ENCODE results near the gene GDI1. TPM values are rescaled to one million over a fixed set of nuclear protein-coding genes. Genes with fewer than 3 reads are reported as not detected.
"Not testable (repeated sequence)": the region's sequence is repeated elsewhere in the genome, so short reads cannot be mapped to it uniquely, and the experiment has no call there.

The GDI1 gene
- polyA plus RNA-seq (ENCODE audit: insufficient read length): 82.5 TPM

DNA sequence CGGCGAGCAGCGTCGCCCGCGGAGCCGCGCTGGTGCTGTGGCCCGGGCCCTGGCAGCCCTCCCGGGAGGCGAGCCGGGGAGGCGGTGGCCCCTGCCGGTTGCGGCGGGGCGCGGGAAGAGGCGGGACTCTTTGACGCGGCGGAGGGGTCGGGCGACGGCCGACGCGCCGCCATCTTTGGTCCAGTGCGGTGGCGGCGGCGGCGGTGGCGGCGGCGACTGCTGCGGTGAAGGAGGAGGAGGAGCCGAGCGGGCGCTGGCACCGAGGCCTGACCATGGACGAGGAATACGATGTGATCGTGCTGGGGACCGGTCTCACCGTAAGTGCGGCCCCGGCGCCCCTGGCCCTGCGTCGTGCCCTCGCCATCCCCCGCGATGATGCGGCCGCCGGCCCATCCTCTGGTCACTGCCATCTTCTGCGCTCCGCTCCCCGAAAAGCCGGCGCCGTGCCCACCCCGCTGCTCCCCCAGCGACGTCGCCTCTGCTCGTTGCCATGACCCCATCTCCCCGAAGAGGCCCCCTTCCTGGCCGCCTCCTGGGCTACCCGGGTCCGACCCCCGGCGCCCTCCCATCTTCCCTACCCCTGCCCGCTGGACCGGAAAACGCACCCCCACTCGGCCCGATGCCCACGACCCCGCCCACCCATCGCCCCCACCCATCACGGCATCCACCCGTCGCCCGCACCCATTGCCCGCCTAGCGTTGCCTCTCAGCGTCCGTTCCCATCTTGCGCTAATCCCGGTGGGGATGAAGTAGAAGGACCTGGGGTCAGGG, at the start of gene GDI1:
GDI1 (plus strand) TSS at position 172 of the 770 bp plus-strand sequence; CDS start at position 273, 101 bp downstream.
- no peak for DNase-seq (ENCODE audit: low read depth)

DNA sequence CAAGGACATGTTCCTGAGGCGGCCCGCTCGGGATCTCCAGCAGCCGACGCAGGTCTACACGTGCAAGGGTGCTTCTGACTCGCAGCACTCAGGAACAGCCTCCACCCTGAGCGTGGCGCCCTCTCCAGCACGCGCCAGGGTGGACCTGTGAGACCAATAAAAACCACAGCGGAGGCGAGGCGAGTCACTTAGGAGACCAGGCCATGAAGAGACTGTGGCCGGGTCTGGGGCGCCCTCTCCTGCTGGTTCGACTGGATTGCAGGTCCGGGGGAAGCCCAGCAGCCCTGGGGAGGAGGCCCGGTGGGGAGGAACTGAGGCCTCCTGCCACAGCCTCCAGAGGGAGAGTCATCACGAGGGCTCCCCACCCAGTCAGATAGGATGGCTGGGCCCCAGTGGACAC, 48.9 kb upstream of the GDI1 start:
- not testable (repeated sequence) for DNase-seq (ENCODE audit: low read depth)

DNA sequence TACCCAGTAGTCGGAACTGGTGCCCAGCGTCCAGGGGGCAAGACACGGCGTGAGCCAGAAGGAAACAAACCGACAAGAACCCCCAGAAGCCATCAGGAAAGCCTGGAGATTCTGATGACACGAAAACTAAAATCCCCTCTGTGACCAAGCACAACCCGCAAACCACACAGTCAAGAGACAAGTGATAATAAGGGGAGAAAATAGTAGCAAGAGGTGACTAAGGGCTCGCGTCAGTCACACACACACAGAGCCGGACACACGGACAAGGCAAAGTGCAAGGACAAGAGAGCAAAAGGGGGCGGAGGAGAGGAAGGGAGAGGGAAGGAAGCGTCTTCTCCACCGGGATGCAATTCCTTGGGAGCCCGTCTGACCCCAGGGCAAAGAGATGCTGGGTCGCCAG, 48.3 kb upstream of the GDI1 start:
- not testable (repeated sequence) for DNase-seq (ENCODE audit: low read depth)

DNA sequence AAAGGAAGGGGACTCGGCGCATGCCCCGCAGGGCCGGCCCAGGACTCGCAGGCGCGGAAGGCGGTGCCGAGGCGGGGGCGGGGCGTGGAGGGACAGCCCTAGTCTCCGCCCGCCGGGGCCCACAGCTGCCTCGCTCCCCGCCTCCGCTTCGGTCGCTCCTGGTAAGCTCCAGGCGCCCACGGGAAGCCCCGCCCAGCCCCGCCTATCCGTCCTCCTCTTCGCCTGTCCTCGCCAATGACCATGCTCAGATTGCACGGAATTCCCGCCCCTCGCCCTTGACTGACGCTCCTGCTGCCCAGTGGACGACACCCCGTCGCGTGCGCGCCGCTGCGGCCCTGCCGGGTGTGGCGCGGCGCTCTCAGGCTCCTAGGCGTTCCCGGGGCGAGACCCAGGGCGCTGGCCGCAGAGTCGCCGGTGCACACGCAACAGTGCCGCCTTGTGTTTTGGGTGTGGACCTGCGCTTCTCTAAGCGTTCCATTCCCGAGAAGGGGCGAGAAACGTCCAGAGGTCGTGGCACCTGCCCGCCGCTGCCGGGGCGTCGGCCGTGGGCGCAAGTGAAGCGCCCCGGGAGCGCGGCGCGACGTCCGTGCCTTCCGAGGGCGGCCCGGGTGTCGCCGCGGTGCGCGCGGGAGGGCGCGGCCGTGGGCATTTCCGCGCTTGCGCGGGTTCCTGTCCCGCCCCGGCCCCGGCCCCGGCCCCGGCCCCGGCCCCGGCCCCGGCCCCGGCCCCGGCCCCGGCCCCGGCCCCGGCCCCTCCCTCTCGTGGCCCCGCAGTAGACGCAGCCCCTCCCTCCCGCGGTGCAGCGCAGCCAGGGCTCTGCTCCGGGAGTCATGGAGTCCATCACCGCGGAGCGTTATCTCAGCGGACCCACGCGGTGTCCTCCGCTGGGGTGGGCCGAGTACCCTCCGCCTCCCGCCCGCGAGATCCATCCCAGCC, 46.9 kb upstream of the GDI1 start:
- DNase-seq (ENCODE audit: low read depth): not testable (repeated sequence)

DNA sequence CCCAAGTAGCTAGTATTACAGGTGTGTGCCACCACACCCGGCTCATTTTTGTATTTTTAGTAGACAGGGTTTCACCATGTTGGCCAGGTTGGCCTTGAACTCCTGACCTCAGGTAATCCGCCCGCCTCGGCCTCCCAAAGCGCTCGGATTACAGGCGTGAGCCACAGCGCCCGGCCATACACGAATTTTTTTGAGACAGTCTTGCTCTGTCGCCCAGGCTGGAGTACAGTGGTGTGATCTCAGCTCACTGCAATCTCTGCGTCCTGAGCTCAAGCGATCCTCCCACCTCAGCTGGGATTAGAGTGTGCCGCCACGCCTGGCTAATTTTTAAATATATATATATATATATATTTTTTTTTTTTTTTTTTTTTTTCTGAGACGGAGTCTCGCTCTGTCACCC, 40.6 kb upstream of the GDI1 start:
- DNase-seq (ENCODE audit: low read depth): not testable (repeated sequence)

DNA sequence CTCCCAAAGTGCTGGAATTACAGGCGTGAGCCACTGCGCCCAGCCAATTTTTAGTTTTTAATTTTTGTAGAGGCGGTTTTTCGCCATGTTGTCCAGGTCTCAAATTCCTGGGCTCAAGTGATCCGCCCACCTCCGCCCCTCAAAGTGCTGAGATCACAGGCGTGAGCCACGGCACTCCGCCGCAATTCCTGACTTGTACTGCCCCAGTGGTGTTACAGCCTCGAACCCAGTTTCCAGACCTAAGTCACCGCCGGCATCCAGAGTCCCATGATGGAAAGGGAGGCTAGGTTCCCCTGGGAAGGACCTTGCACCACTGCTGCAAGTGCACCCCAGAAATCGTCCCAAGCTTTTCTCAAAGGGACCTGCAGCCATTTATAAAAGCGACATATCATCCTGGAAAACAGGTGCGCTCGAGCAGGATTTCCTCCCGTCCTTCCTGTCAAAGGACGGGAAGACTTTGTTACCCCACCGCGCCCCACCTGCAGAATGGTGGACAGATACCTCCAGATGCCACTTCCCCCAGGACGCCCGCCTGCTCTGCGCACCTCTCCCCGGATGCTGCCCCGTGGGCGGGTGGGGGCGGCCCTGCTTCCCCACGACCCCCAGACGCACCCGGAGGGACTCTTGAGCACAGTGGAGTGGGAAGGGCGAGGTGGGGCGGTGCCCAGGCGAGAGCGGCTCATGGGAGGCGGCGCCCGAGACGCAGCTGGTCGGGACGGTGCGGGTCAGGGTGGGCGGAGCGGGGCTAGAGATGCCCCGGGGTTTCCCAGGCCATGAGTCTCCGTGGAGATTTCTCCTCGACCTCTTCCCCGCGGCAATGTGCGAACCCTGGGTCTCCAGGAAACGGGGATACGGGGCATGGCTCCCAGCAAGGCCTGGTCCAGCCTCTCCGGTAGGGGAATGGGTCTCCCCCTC, 39.7 kb upstream of the GDI1 start:
- no peak for DNase-seq (ENCODE audit: low read depth)

DNA sequence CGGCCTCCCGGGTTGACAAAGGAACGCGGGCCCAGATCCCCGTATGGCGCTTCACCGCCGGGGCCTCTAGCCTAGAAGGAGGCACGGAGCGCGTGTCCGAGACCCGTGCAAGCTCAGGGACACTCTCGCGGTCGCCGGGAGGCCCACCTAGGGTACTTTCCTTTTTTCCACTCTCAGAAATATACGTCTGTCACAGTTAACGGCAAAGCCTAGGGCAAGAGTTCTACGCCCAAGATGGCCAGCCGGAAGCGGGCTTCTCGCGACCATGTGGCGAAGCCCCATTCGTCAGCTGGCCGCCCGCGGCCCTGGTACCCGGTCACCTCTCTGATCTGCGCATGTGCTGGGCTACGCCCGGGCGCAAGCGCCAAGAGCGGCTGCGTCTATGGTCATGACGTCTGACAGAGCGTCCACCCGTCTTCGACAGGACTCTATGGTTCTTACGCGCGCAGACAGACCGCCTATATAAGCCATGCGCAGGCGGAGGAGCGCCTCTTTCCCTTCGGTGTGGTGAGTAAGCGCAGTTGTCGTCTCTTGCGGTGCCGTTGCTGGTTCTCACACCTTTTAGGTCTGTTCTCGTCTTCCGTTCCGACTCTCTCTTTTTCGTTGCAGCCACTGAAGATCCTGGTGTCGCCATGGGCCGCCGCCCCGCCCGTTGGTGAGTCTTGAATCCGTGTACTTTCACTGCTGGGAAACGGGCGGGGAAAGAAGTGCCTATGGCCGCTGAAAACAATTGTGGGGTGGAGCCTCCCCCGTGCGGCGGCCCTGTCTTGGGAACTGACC, 38.9 kb upstream of the GDI1 start, which contains the start of gene RPL10:
RPL10 (plus strand) TSS at position 490 of the 780 bp plus-strand sequence; CDS start at position 633, 143 bp downstream.
- peak; percentile 94 for DNase-seq (ENCODE audit: low read depth)

DNA sequence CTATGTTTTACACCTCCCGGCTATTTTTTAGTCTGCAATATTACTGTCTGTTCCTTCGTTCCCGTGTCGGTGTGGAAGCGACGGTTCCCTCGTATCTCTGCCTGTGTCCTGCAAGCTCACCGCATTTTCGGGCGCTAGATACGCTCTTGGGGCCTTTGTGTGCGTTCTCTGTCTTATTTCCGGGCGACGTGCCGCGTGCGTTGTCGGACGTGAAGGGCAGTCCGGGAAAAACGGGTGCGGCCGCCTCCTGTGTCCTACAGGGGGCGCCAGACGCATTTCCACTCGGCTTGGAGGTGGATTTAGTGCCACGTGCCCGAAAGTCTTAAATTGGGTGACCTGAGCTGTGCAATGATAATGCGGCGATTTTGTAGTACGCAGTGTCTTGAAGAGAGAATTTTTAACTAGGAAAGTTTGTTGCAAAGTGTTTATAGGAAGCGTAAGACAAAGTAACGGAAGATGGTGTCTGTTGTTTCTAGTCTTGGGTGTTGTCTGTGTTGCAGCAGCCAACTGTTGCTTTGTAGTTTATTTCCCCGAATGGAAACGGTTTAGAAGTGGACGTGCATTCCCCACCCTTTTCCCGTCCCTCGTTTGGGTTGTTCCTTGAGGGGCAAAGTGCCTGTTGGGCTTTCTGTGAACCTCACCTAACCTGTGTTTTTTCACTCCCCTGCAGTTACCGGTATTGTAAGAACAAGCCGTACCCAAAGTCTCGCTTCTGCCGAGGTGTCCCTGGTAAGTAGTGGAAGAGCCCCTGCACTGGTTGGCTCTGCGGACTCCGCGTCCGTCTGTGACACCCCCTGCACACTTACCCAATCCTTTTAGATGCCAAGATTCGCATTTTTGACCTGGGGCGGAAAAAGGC, 38.1 kb upstream of the GDI1 start:
- no peak for DNase-seq (ENCODE audit: low read depth)

DNA sequence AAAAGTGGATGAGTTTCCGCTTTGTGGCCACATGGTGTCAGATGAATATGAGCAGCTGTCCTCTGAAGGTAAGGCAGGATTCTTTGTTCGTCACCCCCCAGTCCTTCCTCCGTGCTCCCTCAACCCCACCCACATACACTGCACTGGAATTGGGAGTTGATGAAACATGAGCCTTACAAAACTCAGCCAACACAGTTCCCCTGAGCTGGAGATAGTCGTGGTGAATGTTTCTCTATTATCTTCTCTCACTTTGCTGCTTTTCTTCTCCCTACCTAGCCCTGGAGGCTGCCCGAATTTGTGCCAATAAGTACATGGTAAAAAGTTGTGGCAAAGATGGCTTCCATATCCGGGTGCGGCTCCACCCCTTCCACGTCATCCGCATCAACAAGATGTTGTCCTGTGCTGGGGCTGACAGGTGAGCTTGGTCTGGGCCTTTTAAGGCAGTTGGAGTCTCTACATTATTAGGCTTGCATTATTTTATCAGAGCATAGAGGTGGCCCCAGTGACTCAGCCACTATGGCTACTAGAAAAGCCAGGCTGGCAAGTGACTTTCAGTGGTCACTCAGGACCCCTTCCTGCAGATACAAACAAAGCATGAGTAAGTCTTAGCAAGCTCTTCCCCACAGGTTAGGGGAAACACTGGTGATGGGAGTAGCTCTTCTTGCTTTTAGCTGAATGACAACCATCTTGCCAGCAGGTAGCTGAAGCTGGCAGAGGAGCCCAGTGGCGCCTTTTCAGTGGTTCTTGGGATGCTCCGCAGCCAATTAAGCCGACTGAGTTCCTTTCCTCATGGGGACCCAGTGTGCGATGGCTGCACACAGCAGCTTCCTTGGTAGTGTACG, 37.2 kb upstream of the GDI1 start:
- DNase-seq (ENCODE audit: low read depth): no peak

DNA sequence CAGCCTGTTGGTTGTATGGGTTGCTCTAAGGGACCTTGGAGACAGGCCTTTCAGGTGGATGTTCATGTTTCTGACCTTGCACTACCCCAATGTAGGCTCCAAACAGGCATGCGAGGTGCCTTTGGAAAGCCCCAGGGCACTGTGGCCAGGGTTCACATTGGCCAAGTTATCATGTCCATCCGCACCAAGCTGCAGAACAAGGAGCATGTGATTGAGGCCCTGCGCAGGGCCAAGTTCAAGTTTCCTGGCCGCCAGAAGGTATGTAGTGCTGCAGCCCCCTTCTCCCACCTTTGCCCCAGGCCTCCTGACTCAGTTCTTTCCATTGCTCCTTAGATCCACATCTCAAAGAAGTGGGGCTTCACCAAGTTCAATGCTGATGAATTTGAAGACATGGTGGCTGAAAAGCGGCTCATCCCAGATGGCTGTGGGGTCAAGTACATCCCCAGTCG, 36.6 kb upstream of the GDI1 start:
- DNase-seq (ENCODE audit: low read depth): not testable (repeated sequence)

DNA sequence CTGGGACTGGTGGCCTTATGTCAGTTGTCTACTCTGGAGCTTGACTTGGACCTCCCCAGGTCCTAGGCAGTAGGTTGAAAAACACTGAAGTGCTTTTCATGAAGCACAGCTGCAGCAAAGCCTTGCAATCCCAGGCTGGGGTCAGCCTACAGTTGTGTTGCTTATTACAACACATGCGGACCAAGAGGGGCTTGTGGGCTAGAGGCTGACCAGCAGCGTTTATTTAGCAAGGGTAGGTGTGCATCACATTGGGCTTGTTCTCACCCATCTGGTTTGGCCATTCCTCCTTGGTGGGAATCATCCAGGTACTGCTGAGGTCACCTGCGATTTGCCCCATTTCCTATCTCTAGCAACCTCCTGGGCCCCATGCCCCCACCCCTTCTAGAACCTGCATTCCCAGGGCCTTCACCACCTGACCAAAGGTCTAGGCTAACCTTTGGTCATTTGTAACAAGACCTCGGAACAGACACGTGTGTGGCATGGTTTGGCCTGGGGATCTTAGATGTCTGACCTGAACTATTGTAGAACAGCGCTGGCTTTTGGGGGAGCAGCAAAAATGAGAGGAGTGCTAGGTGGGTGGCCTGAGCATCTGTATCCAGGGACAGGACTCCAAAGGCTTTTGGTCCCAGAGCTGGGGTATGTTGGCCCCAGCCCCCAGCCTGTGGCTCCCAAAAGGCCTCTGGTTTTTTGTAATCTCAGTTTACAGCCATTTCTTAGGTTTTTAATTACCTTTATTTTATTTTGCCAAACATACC, 35.7 kb upstream of the GDI1 start:
- DNase-seq (ENCODE audit: low read depth): no peak

DNA sequence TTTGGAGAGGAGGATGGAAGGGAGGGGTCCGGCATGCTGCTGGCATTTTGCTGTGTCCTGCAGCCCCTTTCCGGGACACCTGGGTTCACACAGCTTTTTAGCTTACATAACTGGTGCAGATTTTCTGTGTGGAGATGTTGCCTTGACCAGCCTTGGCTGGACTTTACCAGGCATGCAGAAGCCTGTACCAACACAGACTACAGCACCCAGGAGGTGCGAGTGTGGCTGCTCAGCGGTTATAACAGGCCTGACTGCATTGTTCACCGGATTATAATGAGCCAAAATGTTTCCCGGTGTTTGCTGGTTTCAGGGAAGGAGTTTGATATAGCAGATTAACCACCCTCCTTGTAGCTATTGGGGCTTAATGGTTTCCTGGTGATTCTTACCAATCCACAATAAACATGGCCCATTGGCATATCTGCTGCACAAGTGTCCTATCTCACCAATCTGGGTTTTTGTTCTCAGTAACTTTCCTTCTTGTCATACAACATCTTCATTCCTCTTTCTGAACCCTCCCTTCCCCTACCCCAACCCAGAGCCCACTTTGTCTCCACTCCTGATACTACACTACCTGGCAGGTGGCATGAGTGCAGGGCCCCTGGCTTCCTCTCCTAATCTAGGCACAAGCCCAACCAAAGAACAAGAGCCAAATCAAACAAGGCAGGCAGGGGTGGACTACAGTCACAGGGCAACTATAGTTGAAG, 34.9 kb upstream of the GDI1 start:
- no peak for DNase-seq (ENCODE audit: low read depth)

DNA sequence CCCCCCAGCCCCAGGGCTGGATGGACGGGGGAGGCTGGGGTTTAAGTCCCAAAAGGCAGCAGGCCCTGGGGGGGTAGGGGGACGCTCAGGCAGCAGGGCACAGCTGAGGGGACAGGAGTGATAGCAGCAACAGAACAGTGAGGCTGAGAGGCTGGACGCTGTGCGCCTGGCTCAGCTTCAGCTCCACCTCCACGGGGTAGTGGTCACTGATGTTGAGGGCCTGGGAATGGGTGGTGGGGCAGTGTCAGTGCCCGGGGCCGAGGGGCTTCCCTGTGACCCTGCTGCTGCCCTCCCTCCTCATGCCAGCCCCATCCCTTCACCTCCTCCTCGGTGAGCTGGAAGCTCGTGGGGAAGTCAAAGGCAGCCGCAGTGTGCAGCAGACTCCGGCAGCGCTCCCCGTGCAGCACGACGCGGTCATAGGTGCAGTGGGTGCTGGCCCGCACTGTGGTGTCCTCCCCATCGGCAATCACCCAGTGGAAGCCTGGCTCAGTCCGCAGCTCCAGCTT, 34.3 kb upstream of the GDI1 start:
- DNase-seq (ENCODE audit: low read depth): no peak

DNA sequence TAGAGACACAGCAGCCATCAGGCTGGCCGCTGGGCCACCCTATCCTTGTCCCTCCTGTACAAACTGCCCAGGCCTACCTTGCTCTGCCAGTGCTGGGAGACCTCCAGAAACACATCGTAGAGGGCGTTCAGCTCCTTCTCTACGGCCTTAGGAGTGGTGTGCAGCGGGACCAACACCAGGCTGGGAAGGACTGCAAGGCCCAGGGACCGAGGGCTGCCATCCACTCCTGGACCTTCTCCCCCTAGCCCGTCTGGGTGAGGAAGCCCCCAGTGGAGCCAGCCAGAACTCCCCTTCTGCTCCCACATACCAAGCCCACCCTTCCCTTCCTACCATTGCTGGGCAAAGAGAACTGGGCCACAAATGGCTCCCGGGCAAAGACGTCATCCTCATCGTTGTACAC, 33.8 kb upstream of the GDI1 start:
- no peak for DNase-seq (ENCODE audit: low read depth)

DNA sequence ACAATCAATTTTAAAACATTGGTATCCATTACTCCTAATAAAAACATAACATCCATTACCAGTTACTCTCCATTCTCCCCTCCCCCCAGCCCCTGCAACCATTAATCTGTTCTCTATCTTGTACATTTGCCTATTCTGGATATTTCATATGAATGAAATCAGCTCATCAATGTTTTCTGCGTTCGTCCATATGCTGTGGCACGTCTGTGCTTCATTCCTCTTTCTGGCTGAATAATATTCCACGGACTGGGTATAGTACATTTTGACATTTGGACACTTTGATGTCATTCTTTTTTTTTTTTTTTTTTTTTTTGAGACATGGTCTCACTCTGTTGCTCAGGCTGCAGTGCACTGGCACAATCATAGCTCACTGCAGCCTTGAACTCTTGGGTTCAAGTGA, 33.1 kb upstream of the GDI1 start:
- DNase-seq (ENCODE audit: low read depth): no peak

DNA sequence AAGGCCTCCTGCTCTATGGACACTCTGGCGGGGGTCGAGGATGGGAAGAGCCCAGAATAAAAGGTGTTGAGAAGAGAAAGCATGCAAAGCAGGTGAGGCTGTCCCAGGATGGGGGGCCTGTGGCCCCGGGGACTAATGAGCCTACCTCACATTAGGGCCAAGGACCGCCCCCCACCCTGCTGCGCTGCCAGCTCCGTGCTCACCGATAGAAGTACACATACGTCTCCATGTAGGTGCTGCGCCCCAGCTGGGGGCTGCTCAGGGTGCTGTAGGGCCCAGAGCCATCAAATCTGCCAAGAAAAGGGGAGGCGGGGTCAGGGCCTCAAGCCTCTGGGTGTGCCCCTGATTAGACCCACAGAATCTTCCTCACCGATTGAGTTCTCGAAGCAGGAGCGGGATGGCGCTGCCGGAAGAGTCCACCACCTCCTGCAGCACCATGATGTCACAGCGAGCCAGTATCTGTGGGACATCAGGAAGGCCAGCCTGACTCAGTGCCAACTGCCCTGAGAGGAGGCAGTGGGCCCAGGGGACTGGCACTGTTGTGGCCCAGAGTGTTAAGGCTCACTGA, 32.2 kb upstream of the GDI1 start:
- no peak for DNase-seq (ENCODE audit: low read depth)
